ENCODE measurements around the gene EFCAB11.

The EFCAB11 gene

DNA sequence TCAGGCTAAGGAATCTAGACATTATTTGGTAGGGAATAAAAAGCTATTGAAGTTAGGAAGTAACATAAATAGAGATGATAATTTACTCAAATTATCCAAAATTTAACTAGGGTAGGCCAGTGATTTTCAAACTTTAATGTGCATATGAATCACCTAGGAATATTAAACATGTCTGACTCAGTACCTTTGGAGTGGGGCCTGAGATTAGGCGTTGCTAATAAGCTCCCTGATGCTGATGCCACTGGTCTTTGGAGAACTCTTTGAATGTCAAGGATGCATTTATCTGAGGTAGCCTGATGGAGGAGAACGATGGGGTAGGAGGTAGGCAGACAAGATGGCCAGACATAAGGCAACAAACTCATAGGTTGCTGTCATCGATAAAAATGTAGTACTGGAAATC lies 33.2 kb downstream of the EFCAB11 start:
- TF ChIP-seq YY1 (IDR thresholded peaks at IDR 0.05; ENCODE audit: low read depth) (no peak), CREB1 (IDR thresholded peaks at IDR 0.05; ENCODE audit: low read depth) (no peak)

GRCh38 chr14:89920056-89920455 lies 34.5 kb downstream of the EFCAB11 start:
- TF ChIP-seq EGR1 (IDR thresholded peaks at IDR 0.05) (no peak), FOXM1 (IDR thresholded peaks at IDR 0.05; ENCODE audit: borderline replicate concordance, low read depth) (no peak)

GRCh38 chr14:89918721-89919120 lies 35.8 kb downstream of the EFCAB11 start:
- TF ChIP-seq EGR1 (IDR thresholded peaks at IDR 0.05): no peak
- no peak for TF ChIP-seq MAX (IDR thresholded peaks at IDR 0.05)

GRCh38 chr14:89915114-89915878 lies 39.2 kb downstream of the EFCAB11 start:
- TF ChIP-seq CEBPB (IDR thresholded peaks at IDR 0.05) (no peak), RAD21 (IDR thresholded peaks at IDR 0.05; ENCODE audit: low read depth) (peak; percentile 84), FOXM1 (IDR thresholded peaks at IDR 0.05; ENCODE audit: borderline replicate concordance, low read depth) (no peak)
- TF ChIP-seq, protein P1, sequence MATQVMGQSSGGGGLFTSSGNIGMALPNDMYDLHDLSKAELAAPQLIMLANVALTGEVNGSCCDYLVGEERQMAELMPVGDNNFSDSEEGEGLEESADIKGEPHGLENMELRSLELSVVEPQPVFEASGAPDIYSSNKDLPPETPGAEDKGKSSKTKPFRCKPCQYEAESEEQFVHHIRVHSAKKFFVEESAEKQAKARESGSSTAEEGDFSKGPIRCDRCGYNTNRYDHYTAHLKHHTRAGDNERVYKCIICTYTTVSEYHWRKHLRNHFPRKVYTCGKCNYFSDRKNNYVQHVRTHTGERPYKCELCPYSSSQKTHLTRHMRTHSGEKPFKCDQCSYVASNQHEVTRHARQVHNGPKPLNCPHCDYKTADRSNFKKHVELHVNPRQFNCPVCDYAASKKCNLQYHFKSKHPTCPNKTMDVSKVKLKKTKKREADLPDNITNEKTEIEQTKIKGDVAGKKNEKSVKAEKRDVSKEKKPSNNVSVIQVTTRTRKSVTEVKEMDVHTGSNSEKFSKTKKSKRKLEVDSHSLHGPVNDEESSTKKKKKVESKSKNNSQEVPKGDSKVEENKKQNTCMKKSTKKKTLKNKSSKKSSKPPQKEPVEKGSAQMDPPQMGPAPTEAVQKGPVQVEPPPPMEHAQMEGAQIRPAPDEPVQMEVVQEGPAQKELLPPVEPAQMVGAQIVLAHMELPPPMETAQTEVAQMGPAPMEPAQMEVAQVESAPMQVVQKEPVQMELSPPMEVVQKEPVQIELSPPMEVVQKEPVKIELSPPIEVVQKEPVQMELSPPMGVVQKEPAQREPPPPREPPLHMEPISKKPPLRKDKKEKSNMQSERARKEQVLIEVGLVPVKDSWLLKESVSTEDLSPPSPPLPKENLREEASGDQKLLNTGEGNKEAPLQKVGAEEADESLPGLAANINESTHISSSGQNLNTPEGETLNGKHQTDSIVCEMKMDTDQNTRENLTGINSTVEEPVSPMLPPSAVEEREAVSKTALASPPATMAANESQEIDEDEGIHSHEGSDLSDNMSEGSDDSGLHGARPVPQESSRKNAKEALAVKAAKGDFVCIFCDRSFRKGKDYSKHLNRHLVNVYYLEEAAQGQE (IDR thresholded peaks at IDR 0.05; ENCODE audit: low read depth): no peak

- TF ChIP-seq EP300 (IDR thresholded peaks at IDR 0.05; ENCODE audit: borderline replicate concordance) (no peak), MAX (IDR thresholded peaks at IDR 0.05) (no peak), YY1 (IDR thresholded peaks at IDR 0.05; ENCODE audit: low read depth) (no peak), TEAD4 (IDR thresholded peaks at IDR 0.05) (no peak), NFIC (IDR thresholded peaks at IDR 0.05) (no peak), TAF1 (IDR thresholded peaks at IDR 0.05; ENCODE audit: low read depth) (no peak), USF1 (IDR thresholded peaks at IDR 0.05) (no peak), ZBTB7A (IDR thresholded peaks at IDR 0.05; ENCODE audit: low read depth) (no peak)
- TF ChIP-seq, protein P1 (IDR thresholded peaks at IDR 0.05; ENCODE audit: low read depth): no peak
These were observed 41.8 kb downstream of the EFCAB11 start for GRCh38 chr14:89912667-89913211.

- TF ChIP-seq ZBTB7A (IDR thresholded peaks at IDR 0.05; ENCODE audit: low read depth) (no peak), TCF12 (IDR thresholded peaks at IDR 0.05; ENCODE audit: low read depth) (no peak), MAX (IDR thresholded peaks at IDR 0.05) (no peak), EGR1 (IDR thresholded peaks at IDR 0.05) (no peak), NFIC (IDR thresholded peaks at IDR 0.05) (no peak), USF1 (IDR thresholded peaks at IDR 0.05) (no peak), YY1 (IDR thresholded peaks at IDR 0.05; ENCODE audit: low read depth) (no peak), FOXM1 (IDR thresholded peaks at IDR 0.05; ENCODE audit: borderline replicate concordance, low read depth) (no peak), TEAD4 (IDR thresholded peaks at IDR 0.05) (no peak), CREB1 (IDR thresholded peaks at IDR 0.05; ENCODE audit: low read depth) (no peak), RAD21 (IDR thresholded peaks at IDR 0.05; ENCODE audit: low read depth) (no peak), CEBPB (IDR thresholded peaks at IDR 0.05) (no peak), TAF1 (IDR thresholded peaks at IDR 0.05; ENCODE audit: low read depth) (no peak), EP300 (IDR thresholded peaks at IDR 0.05; ENCODE audit: borderline replicate concordance) (no peak)
- TF ChIP-seq, protein P1 (IDR thresholded peaks at IDR 0.05; ENCODE audit: low read depth): no peak
These were observed 42.3 kb downstream of the EFCAB11 start for GRCh38 chr14:89912221-89912620.
